PC-9 (cell line): ENCODE measurements around the gene MICAL3. TPM values are rescaled to one million over a fixed set of nuclear protein-coding genes. Genes with fewer than 3 reads are reported as not detected.

ENCODE experiments used
- BruUV-seq: library from RNA; stranded (reverse); fragments of 400-500 nt; replicated peaks from 2 replicates; lab custom pipeline; 2021; lab: Mats Ljungman, UMichigan
- CTCF ChIA-PET: fragments of 300-600 bp; sonication (Branson Sonifier 250); formaldehyde crosslinking; loops from one replicate; lab custom pipeline; 2022; ENCODE audit warnings: antibody characterized with exemption; lab: Charles Lee
- POLR2A ChIA-PET: fragments of 300-600 bp; sonication (Branson Sonifier 250); formaldehyde crosslinking; loops from one replicate; lab custom pipeline; 2022; ENCODE audit warnings: antibody characterized with exemption; ENCODE audit not compliant: unreplicated experiment; lab: Charles Lee
- DNase-seq, 2 experiments: peaks; one replicate each; pipeline versions ENCODE4 v3.0.0 to v3.0.0-alpha.2; 2015 to 2022; ENCODE audit warnings: mixed read lengths in 1 of 2
- H2AFZ ChIP-seq: fragments of 200-600 bp; sonication (generic); 2 replicates; pipeline ENCODE4 v1.8.1; 2017; ENCODE audit warnings: antibody characterized with exemption
- H3F3A ChIP-seq: fragments of 200-600 bp; sonication (generic); 2 replicates; pipeline ENCODE4 v1.8.1; 2017; ENCODE audit warnings: antibody characterized with exemption, mild to moderate bottlenecking, low read depth; ENCODE audit not compliant: insufficient read depth
- H3K27ac ChIP-seq: fragments of 200-600 bp; sonication (generic); 2 replicates; pipeline ENCODE4 v1.6.1; 2016; ENCODE audit warnings: mixed run types
- H3K27me3 ChIP-seq: fragments of 200-600 bp; sonication (generic); 2 replicates; pipeline ENCODE4 v1.6.1; 2016; ENCODE audit warnings: low read depth, mixed run types; ENCODE audit not compliant: insufficient read depth
- H3K36me3 ChIP-seq: fragments of 200-600 bp; sonication (generic); 2 replicates; pipeline ENCODE4 v1.6.1; 2016; ENCODE audit warnings: low read depth, mixed run types
- H3K4me1 ChIP-seq: fragments of 200-600 bp; sonication (generic); replicated peaks from 2 replicates; pipeline ENCODE4 v1.6.1; 2016; ENCODE audit warnings: mixed run types; ENCODE audit not compliant: insufficient read depth
- H3K4me2 ChIP-seq: fragments of 200-600 bp; sonication (generic); 2 replicates; pipeline ENCODE4 v1.6.1; 2017; ENCODE audit warnings: mixed run types
- H3K4me3 ChIP-seq: fragments of 200-600 bp; sonication (generic); 2 replicates; pipeline ENCODE4 v1.6.1; 2016; ENCODE audit warnings: mixed run types
- H3K79me2 ChIP-seq: fragments of 200-600 bp; sonication (generic); 2 replicates; pipeline ENCODE4 v1.6.1; 2017; ENCODE audit warnings: low read depth, mixed run types
- H3K9me2 ChIP-seq: fragments of 200-600 bp; sonication (generic); 2 replicates; pipeline ENCODE4 v1.8.1; 2017; ENCODE audit warnings: mild to moderate bottlenecking; ENCODE audit not compliant: insufficient read depth
- H3K9me3 ChIP-seq: fragments of 200-600 bp; sonication (generic); 2 replicates; pipeline ENCODE4 v1.8.1; 2016; ENCODE audit warnings: low read depth; ENCODE audit not compliant: insufficient read depth
- H4K20me1 ChIP-seq: fragments of 200-600 bp; sonication (generic); 2 replicates; pipeline ENCODE4 v1.8.1; 2017; ENCODE audit not compliant: insufficient read depth
- CTCF ChIP-seq: fragments of 200-600 bp; sonication (generic); conservative IDR thresholded peaks from 2 replicates; pipeline ENCODE4 v1.6.1; 2017; ENCODE audit warnings: mixed run types, antibody characterized with exemption, mild to moderate bottlenecking, moderate library complexity
- EZH2 ChIP-seq: fragments of 200-600 bp; sonication (generic); IDR thresholded peaks from 2 replicates; pipeline ENCODE4 v1.8.0; 2017; ENCODE audit warnings: antibody characterized with exemption, low read depth
- intact Hi-C: fragments of 100-400 bp; cut with micrococcal nuclease; formaldehyde crosslinking; loops from one replicate; pipeline ENCODE4 v1.10.0; 2022; ENCODE audit not compliant: unreplicated experiment
- total RNA-seq: library from RNA; stranded (reverse); gene quantifications from 2 replicates; pipeline ENCODE4 v1.2.3, GENCODE V29; 2021

Gene MICAL3
- total RNA-seq, 1 experiment from 2014 or later, result 27.4 TPM

GRCh38 chr22:17931400-17931825 lies 92.9 kb downstream of the MICAL3 start:
- intact Hi-C loops, result no loop called here
- H3K4me3 ChIP-seq, result no peak overlapping the region
- H3K36me3 ChIP-seq, result no peaks in the 10 kb centered on the region
- no peak for TF ChIP-seq EZH2
- TF ChIP-seq CTCF, result no peak
- ChIA-PET CTCF (no interaction called here), POLR2A (no interaction called here)
- H3K79me2 ChIP-seq, result peaks cover 17% of the 10 kb centered on the region; the same call in 1 of the 2 replicates
- H3F3A ChIP-seq, result no peaks in the 10 kb centered on the region
- H2AFZ ChIP-seq, result no peak overlapping the region
- H3K27me3 ChIP-seq, result no peaks in the 10 kb centered on the region
- H3K9me2 ChIP-seq, result no peaks in the 10 kb centered on the region
- BruUV-seq, result no TSS peak
- DNase-seq, result no peak
- H3K4me1 ChIP-seq, result no peaks in the 10 kb centered on the region
- no peaks in the 10 kb centered on the region for H4K20me1 ChIP-seq
- H3K9me3 ChIP-seq, result no peaks in the 10 kb centered on the region
- no peak overlapping the region for H3K27ac ChIP-seq
- no peak overlapping the region for H3K4me2 ChIP-seq

GRCh38 chr22:17930455-17931313 lies 93.7 kb downstream of the MICAL3 start:
- no TSS peak for BruUV-seq
- CTCF ChIA-PET, result no interaction called here

GRCh38 chr22:17929909-17930308 lies 94.5 kb downstream of the MICAL3 start:
- Histone ChIP-seq H3K4me1 (no peaks in the 10 kb centered on the region), H3K27ac (no peak overlapping the region), H4K20me1 (no peaks in the 10 kb centered on the region), H3K79me2 (peaks cover 20% of the 10 kb centered on the region; the same call in 1 of the 2 replicates), H3K9me3 (no peaks in the 10 kb centered on the region), H3K27me3 (no peaks in the 10 kb centered on the region), H3K4me3 (no peak overlapping the region), H3K9me2 (no peaks in the 10 kb centered on the region), H3F3A (no peaks in the 10 kb centered on the region), H3K4me2 (no peak overlapping the region), H2AFZ (no peak overlapping the region), H3K36me3 (no peaks in the 10 kb centered on the region)
- DNase-seq, result no peak
- intact Hi-C loops, result no loop called here
- no TSS peak for BruUV-seq
- TF ChIP-seq EZH2, result no peak
- TF ChIP-seq CTCF, result no peak
- CTCF ChIA-PET, result no interaction called here
- POLR2A ChIA-PET, result no interaction called here

More at GRCh38 chr22:17930455-17931313, 93.7 kb downstream of the MICAL3 start:
- H2AFZ ChIP-seq, result no peak overlapping the region
- H3K27me3 ChIP-seq, result no peaks in the 10 kb centered on the region
- no peaks in the 10 kb centered on the region for H3K9me2 ChIP-seq
- no peaks in the 10 kb centered on the region for H4K20me1 ChIP-seq
- no peaks in the 10 kb centered on the region for H3K36me3 ChIP-seq
- peaks cover 17% of the 10 kb centered on the region; the same call in 1 of the 2 replicates for H3K79me2 ChIP-seq
- H3K4me2 ChIP-seq, result no peak overlapping the region
- TF ChIP-seq CTCF, result no peak
- no peak for TF ChIP-seq EZH2
- no peak overlapping the region for H3K27ac ChIP-seq
- intact Hi-C loops, result no loop called here
- no peak overlapping the region for H3K4me3 ChIP-seq
- no peaks in the 10 kb centered on the region for H3K9me3 ChIP-seq
- no peaks in the 10 kb centered on the region for H3F3A ChIP-seq
- POLR2A ChIA-PET, result no interaction called here
- no peak for DNase-seq
- no peaks in the 10 kb centered on the region for H3K4me1 ChIP-seq
